Astrocyte of the cerebellum (primary cell): ENCODE data around the gene FAM78A.

Experiments used
- DNase-seq: peaks from one replicate; pipeline ENCODE4 v3.0.0-alpha.2; 2011; ENCODE audit warnings: low read depth
- H3K4me3 ChIP-seq: 2 replicates; pipeline ENCODE4 v1.5.1; 2011; ENCODE audit warnings: mild to moderate bottlenecking, low read depth, low read length, moderate library complexity
- in situ Hi-C: cut with HindIII; loops from 2 replicates; pipeline ENCODE4 v1.10.0; 2017; ENCODE audit warnings: low sequenced_read_pairs
- TF ChIP-seq, protein P1 (sequence below): IDR thresholded peaks from 2 replicates; pipeline ENCODE4 v1.5.1; 2012; ENCODE audit warnings: low read length, low read depth, moderate library complexity, mild to moderate bottlenecking; ENCODE audit errors: missing control alignments

Gene FAM78A

GRCh38 chr9:131282175-131282574 lies 5.9 kb upstream of the FAM78A start:
- in situ Hi-C loops: no loop called here
- TF ChIP-seq, protein P1, sequence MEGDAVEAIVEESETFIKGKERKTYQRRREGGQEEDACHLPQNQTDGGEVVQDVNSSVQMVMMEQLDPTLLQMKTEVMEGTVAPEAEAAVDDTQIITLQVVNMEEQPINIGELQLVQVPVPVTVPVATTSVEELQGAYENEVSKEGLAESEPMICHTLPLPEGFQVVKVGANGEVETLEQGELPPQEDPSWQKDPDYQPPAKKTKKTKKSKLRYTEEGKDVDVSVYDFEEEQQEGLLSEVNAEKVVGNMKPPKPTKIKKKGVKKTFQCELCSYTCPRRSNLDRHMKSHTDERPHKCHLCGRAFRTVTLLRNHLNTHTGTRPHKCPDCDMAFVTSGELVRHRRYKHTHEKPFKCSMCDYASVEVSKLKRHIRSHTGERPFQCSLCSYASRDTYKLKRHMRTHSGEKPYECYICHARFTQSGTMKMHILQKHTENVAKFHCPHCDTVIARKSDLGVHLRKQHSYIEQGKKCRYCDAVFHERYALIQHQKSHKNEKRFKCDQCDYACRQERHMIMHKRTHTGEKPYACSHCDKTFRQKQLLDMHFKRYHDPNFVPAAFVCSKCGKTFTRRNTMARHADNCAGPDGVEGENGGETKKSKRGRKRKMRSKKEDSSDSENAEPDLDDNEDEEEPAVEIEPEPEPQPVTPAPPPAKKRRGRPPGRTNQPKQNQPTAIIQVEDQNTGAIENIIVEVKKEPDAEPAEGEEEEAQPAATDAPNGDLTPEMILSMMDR: no peak
- no peak for DNase-seq
- no peak overlapping the region for H3K4me3 ChIP-seq

- no peak overlapping the region for H3K4me3 ChIP-seq
- TF ChIP-seq, protein P1: no peak
- DNase-seq: no peak
- in situ Hi-C loops: no loop called here
Measured at GRCh38 chr9:131281119-131281965, 5.0 kb upstream of the FAM78A start.

GRCh38 chr9:131280660-131281059 lies 4.3 kb upstream of the FAM78A start:
- TF ChIP-seq, protein P1: no peak
- in situ Hi-C loops: no loop called here
- no peak overlapping the region for H3K4me3 ChIP-seq
- no peak for DNase-seq

DNA sequence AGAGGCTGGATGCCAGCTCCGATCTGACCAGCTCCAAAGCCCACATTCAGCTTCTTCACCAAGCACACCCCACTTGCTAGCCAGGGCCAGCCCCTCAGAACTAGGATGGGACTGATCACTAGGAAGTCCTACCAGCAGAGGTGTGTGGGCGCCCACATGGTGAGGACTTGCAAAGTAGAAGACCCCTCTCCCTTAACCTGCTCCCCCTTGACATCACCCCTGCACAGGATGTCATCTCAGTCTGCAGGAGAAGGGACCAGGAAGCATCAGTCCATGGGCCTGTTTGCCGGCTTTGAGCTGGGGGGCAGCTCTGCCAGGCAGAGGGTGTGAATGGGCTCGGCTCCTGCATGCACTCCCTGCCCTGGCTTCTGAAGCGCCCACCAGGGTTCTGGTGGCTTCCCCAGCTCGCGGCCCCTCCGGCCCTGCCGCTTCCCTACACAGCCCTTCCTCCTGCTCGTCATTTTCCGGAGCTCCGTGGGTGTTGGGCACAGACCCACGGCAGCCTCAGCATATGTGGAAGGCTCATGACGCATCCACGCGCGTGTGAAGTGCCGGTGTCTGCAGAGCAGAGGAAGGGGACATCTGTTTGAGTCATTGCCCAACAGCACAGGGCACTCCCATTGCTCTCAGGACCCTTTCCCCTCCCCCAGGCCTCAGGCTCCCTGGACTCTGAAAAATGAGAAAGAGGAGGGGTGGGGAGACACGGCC lies 3.7 kb upstream of the FAM78A start:
- TF ChIP-seq, protein P1: no peak
- no peak for DNase-seq
- in situ Hi-C loops: no loop called here
- H3K4me3 ChIP-seq: no peak overlapping the region

- TF ChIP-seq, protein P1: no peak
- no peak for DNase-seq
- in situ Hi-C loops: no loop called here
- H3K4me3 ChIP-seq: no peak overlapping the region
Measured at GRCh38 chr9:131279196-131279862, 3.0 kb upstream of the FAM78A start.

- H3K4me3 ChIP-seq: no peak overlapping the region
- no peak for DNase-seq
- in situ Hi-C loops: no loop called here
- TF ChIP-seq, protein P1: no peak
Measured at GRCh38 chr9:131278702-131279111, 2.4 kb upstream of the FAM78A start.
